Measurements from ENCODE around the gene RPS18. TPM values are rescaled to one million over a fixed set of nuclear protein-coding genes. Genes with fewer than 3 reads are reported as not detected.
"Not testable (repeated sequence)": the region's sequence is repeated elsewhere in the genome, so short reads cannot be mapped to it uniquely, and the experiment has no call there.

RPS18 gene
- total RNA-seq (4,034 and 6,125 TPM in 2 replicates), polyA plus RNA-seq (4,559 and 4,995 TPM in 2 replicates), polyA minus RNA-seq (ENCODE audit: low replicate concordance) (1,497 and 1,729 TPM in 2 replicates)
- polyA plus RNA-seq (2012), result 4,991 and 5,271 TPM in 2 replicates

- Histone ChIP-seq H3K4me3 (replicated peaks in 1 of 4; ENCODE audit: control extremely low read depth in 1 of 4, insufficient read depth in 1 of 4, low read depth in 3 of 4, low read length in 4 of 4) (peak within 1 kb of the TSS; percentile 75 to 97 (median 92)), H4K20me1 (ENCODE audit: control insufficient read depth, extremely low read depth, insufficient read depth, low read length) (no peaks in the 10 kb centered on the region), H3K27me3 (ENCODE audit: control insufficient read depth, insufficient read depth, low read length) (no peaks in the 10 kb centered on the region), H3K4me1 (ENCODE audit: control insufficient read depth, extremely low read depth, insufficient read depth, low read length) (peaks cover 17% of the 10 kb centered on the region), H3K36me3 (ENCODE audit: control insufficient read depth, insufficient read depth, low read length) (peaks cover 17% of the 10 kb centered on the region), H3K4me2 (ENCODE audit: extremely low read depth, insufficient read depth, low read length) (peak within 1 kb of the TSS; percentile 100), H3K9ac (ENCODE audit: insufficient read depth, low read length) (peak within 1 kb of the TSS; percentile 95), H2AFZ (ENCODE audit: low read length) (peak within 1 kb of the TSS; percentile 97), H3K27ac (ENCODE audit: insufficient read depth, low read length) (peak within 1 kb of the TSS; percentile 95), H3K79me2 (ENCODE audit: control insufficient read depth, insufficient read depth, low read length) (peaks cover 51% of the 10 kb centered on the region), H3K9me3 (ENCODE audit: control insufficient read depth, insufficient read depth, low read depth, low read length) (no peaks in the 10 kb centered on the region)
- no peak for TF ChIP-seq CTCF (conservative IDR thresholded peaks at IDR 0.05 in 1 of 2, IDR thresholded peaks at IDR 0.05 in 1 of 2; ENCODE audit: low read depth in 1 of 2, low read length in 2 of 2)
- TF ChIP-seq EZH2 (IDR thresholded peaks at IDR 0.05; ENCODE audit: low read length, missing control alignments), result no peak
- DNase-seq (ENCODE audit: low read depth in 2 of 2), result peak; percentile 99 to 100
Observed at GRCh38 chr6:33271468-33272274, at the start of gene RPS18, which contains the start of gene VPS52. RPS18 (plus strand) TSS chr6:33272075; CDS start chr6:33272120, 45 bp downstream. VPS52 (minus strand) TSS chr6:33271876; CDS start chr6:33271675, 201 bp downstream.

GRCh38 chr6:33226503-33227120 is 45.3 kb upstream of the RPS18 start:
- not testable (repeated sequence) for H3K27me3 ChIP-seq (ENCODE audit: control insufficient read depth, insufficient read depth, low read length); H4K20me1 ChIP-seq (ENCODE audit: control insufficient read depth, extremely low read depth, insufficient read depth, low read length); DNase-seq (ENCODE audit: low read depth in 2 of 2); H3K79me2 ChIP-seq (ENCODE audit: control insufficient read depth, insufficient read depth, low read length); H3K27ac ChIP-seq (ENCODE audit: insufficient read depth, low read length); H2AFZ ChIP-seq (ENCODE audit: low read length); H3K9ac ChIP-seq (ENCODE audit: insufficient read depth, low read length); H3K4me3 ChIP-seq (replicated peaks in 1 of 4; ENCODE audit: control extremely low read depth in 1 of 4, insufficient read depth in 1 of 4, low read depth in 3 of 4, low read length in 4 of 4); H3K4me1 ChIP-seq (ENCODE audit: control insufficient read depth, extremely low read depth, insufficient read depth, low read length); H3K36me3 ChIP-seq (ENCODE audit: control insufficient read depth, insufficient read depth, low read length); H3K9me3 ChIP-seq (ENCODE audit: control insufficient read depth, insufficient read depth, low read depth, low read length); H3K4me2 ChIP-seq (ENCODE audit: extremely low read depth, insufficient read depth, low read length)

GRCh38 chr6:33235221-33235634 is 36.6 kb upstream of the RPS18 start:
- no peaks in the 10 kb centered on the region for H3K9me3 ChIP-seq (ENCODE audit: control insufficient read depth, insufficient read depth, low read depth, low read length)
- no peaks in the 10 kb centered on the region for H4K20me1 ChIP-seq (ENCODE audit: control insufficient read depth, extremely low read depth, insufficient read depth, low read length)
- H3K27ac ChIP-seq (ENCODE audit: insufficient read depth, low read length), result no peak overlapping the region
- H3K27me3 ChIP-seq (ENCODE audit: control insufficient read depth, insufficient read depth, low read length), result peaks cover 22% of the 10 kb centered on the region
- TF ChIP-seq CTCF (conservative IDR thresholded peaks at IDR 0.05 in 1 of 2, IDR thresholded peaks at IDR 0.05 in 1 of 2; ENCODE audit: low read depth in 1 of 2, low read length in 2 of 2) (no peak), EZH2 (IDR thresholded peaks at IDR 0.05; ENCODE audit: low read length, missing control alignments) (no peak)
- H3K4me3 ChIP-seq (replicated peaks in 1 of 4; ENCODE audit: control extremely low read depth in 1 of 4, insufficient read depth in 1 of 4, low read depth in 3 of 4, low read length in 4 of 4), result no peak overlapping the region
- DNase-seq (ENCODE audit: low read depth in 2 of 2), result no peak
- no peaks in the 10 kb centered on the region for H3K79me2 ChIP-seq (ENCODE audit: control insufficient read depth, insufficient read depth, low read length)
- no peak overlapping the region for H3K9ac ChIP-seq (ENCODE audit: insufficient read depth, low read length)
- H3K4me2 ChIP-seq (ENCODE audit: extremely low read depth, insufficient read depth, low read length), result no peak overlapping the region
- H3K36me3 ChIP-seq (ENCODE audit: control insufficient read depth, insufficient read depth, low read length), result no peaks in the 10 kb centered on the region
- H3K4me1 ChIP-seq (ENCODE audit: control insufficient read depth, extremely low read depth, insufficient read depth, low read length), result no peaks in the 10 kb centered on the region
- H2AFZ ChIP-seq (ENCODE audit: low read length), result no peak overlapping the region

Data from fibroblast of lung (primary cell).